Stomach smooth muscle (tissue), 2 donors: ENCODE measurements around the gene ATP2A2.
"Not testable (repeated sequence)": the region's sequence is repeated elsewhere in the genome, so short reads cannot be mapped to it uniquely, and the experiment has no call there.

Experiments
- H3K27ac ChIP-seq: one replicate; pipeline ENCODE4 v1.7.0; 2013; ENCODE audit warnings: mild to moderate bottlenecking, low read length, inconsistent platforms
- H3K27me3 ChIP-seq, 2 donors: one replicate each; pipeline ENCODE4 v1.7.0; 2013; ENCODE audit warnings: low read length in 2 of 2; ENCODE audit not compliant: insufficient read depth in 2 of 2, control insufficient read depth in 1 of 2
- H3K36me3 ChIP-seq, 2 donors: one replicate each; pipeline ENCODE4 v1.7.0; 2013; ENCODE audit warnings: low read length in 2 of 2; ENCODE audit not compliant: control insufficient read depth in 2 of 2, insufficient read depth in 2 of 2
- H3K4me1 ChIP-seq: one replicate; pipeline ENCODE4 v1.7.0; 2013; ENCODE audit warnings: low read length; ENCODE audit not compliant: control insufficient read depth, insufficient read depth
- H3K4me3 ChIP-seq, 2 donors: one replicate each; pipeline ENCODE4 v1.7.0; 2013; ENCODE audit warnings: low read length in 2 of 2
- H3K9ac ChIP-seq, 2 donors: one replicate each; pipeline ENCODE4 v1.7.0; 2013; ENCODE audit warnings: low read length in 2 of 2, mild to moderate bottlenecking in 1 of 2
- H3K9me3 ChIP-seq, 2 donors: one replicate each; pipeline ENCODE4 v1.7.0; 2013; ENCODE audit warnings: low read length in 2 of 2; ENCODE audit not compliant: control insufficient read depth in 2 of 2
- donor health status: healthy.
- donor health status: Pancreatic carcinoma.

The ATP2A2 gene

GRCh38 chr12:110247340-110248095, 33.5 kb upstream of the ATP2A2 start:
- Histone ChIP-seq H3K4me3 (peak overlapping the region; percentile 8 to 20), H3K4me1 (peaks cover 40% of the 10 kb centered on the region), H3K27ac (peak overlapping the region; percentile 62), H3K27me3 (no peaks in the 10 kb centered on the region), H3K9ac (peak overlapping the region in 1 of 2 donors; percentile 29), H3K9me3 (peaks cover 0 to 5% of the 10 kb centered on the region in 2 donors), H3K36me3 (peaks cover 4 to 7% of the 10 kb centered on the region in 2 donors)

- Histone ChIP-seq H3K27ac (peak overlapping the region; percentile 62), H3K9me3 (peaks cover 0 to 5% of the 10 kb centered on the region in 2 donors), H3K9ac (peak overlapping the region in 1 of 2 donors; percentile 29), H3K4me3 (no peak overlapping the region), H3K4me1 (peaks cover 40% of the 10 kb centered on the region), H3K27me3 (no peaks in the 10 kb centered on the region), H3K36me3 (peaks cover 4 to 5% of the 10 kb centered on the region in 2 donors)
Observed at GRCh38 chr12:110248096-110248447, 33.0 kb upstream of the ATP2A2 start.

DNA sequence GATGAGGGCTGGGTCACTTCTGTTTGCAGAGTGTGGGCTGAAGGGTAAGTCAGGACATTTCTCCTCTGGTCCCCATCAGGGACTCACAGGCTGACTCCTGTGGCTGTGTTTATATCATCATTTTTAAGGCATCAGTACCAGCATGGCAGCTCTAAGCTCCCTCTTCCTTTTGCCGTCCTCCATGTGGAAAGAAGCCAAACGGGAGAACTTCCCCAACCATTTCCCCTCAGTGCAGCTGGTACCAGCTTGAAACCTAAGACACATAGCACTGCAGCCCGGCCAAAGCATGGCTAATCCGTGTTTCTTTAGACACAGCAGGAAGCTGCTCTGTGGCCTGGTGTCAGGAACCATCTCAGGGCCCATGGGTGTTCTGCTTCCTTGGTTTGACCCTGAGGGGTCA, 31.9 kb upstream of the ATP2A2 start:
- H3K36me3 ChIP-seq: peaks cover 0 to 3% of the 10 kb centered on the region in 2 donors
- H3K27ac ChIP-seq: peak overlapping the region; percentile 53
- peaks cover 40% of the 10 kb centered on the region for H3K4me1 ChIP-seq
- H3K27me3 ChIP-seq: no peaks in the 10 kb centered on the region
- H3K4me3 ChIP-seq: no peak overlapping the region
- H3K9ac ChIP-seq: no peak overlapping the region
- peaks cover 0 to 5% of the 10 kb centered on the region in 2 donors for H3K9me3 ChIP-seq

DNA sequence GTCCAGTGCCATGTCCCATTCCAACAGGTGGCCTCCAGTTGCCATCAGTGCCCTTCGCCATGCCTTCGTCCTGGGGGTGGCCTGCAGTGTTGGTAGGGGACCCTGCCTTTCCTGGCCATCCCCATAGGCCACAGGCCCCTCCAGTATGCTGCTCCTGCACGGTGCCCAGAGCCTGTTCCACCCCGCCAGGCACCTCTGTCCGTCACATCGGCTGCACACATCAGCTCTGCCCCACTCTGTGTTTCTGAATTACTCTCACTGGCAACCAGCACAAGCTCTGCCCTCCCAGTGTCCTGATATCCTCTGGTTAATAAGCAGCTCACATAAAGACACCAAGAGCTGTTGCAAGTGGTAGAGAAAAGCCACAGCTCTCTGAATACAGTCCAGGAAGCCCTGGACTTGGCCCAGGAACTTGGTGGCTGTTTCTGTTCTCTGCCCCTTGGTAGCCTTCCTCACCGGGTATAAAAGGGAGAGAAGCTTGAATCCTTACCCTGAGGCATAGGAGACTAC, 31.3 kb upstream of the ATP2A2 start:
- Histone ChIP-seq H3K9ac (peak overlapping the region in 1 of 2 donors; percentile 21), H3K36me3 (peaks cover 0 to 3% of the 10 kb centered on the region in 2 donors), H3K4me1 (peaks cover 40% of the 10 kb centered on the region), H3K27me3 (no peaks in the 10 kb centered on the region), H3K27ac (peak overlapping the region; percentile 53), H3K4me3 (no peak overlapping the region), H3K9me3 (peaks cover 0 to 5% of the 10 kb centered on the region in 2 donors)

DNA sequence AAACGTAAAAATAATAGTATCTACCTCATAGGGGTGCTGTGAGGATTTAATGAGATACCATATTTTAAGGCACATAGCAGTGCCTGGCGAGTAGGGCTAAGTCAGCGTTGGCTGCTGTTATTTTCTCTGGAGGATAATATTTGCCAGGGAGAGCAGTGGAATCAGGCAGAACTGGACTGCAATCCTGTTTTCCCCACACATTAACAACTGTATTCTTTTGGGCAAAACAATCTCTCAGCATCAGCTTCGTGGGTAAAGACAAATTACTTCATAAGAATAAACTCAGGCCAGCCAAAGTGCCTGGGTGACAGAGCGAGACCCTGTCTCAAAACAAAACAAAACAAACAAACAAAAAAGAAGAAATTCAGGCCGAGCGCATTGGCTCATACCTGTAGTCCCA, 29.7 kb upstream of the ATP2A2 start:
- no peaks in the 10 kb centered on the region for H3K9me3 ChIP-seq
- H3K9ac ChIP-seq: no peak overlapping the region
- no peak overlapping the region for H3K27ac ChIP-seq
- H3K4me3 ChIP-seq: no peak overlapping the region
- H3K36me3 ChIP-seq: no peaks in the 10 kb centered on the region
- no peaks in the 10 kb centered on the region for H3K27me3 ChIP-seq
- H3K4me1 ChIP-seq: peaks cover 36% of the 10 kb centered on the region

- no peak overlapping the region for H3K4me3 ChIP-seq
- H3K36me3 ChIP-seq: no peaks in the 10 kb centered on the region
- H3K9ac ChIP-seq: no peak overlapping the region
- no peaks in the 10 kb centered on the region for H3K27me3 ChIP-seq
- H3K27ac ChIP-seq: no peak overlapping the region
- H3K9me3 ChIP-seq: no peaks in the 10 kb centered on the region
- H3K4me1 ChIP-seq: peaks cover 23% of the 10 kb centered on the region
Observed at GRCh38 chr12:110252716-110253115, 28.3 kb upstream of the ATP2A2 start.

DNA sequence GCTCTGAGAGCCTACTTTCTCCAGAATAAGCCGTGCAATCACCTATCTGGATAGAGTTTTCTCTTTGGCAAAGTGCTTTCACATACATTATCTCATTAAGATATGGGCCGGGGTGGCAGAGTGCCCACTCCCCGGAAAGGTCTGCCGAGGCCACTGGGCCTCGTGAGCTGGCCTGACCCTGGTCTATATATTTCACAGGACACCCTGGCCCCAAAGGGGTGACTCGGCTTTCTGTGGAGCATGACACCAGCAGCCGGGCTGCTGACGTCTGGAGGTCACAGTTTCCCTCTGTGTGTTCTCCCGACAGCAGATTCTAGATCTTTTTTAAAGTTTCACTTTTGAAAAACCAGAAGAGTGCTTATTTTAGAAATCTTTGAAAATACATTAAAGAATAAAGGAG, 27.9 kb upstream of the ATP2A2 start:
- H3K9me3 ChIP-seq: no peaks in the 10 kb centered on the region
- no peak overlapping the region for H3K4me3 ChIP-seq
- no peak overlapping the region for H3K27ac ChIP-seq
- no peaks in the 10 kb centered on the region for H3K36me3 ChIP-seq
- peaks cover 20% of the 10 kb centered on the region for H3K4me1 ChIP-seq
- no peaks in the 10 kb centered on the region for H3K27me3 ChIP-seq
- H3K9ac ChIP-seq: no peak overlapping the region

GRCh38 chr12:110254971-110255540, 26.0 kb upstream of the ATP2A2 start:
- Histone ChIP-seq H3K27me3 (no peaks in the 10 kb centered on the region), H3K9ac (no peak overlapping the region), H3K9me3 (no peaks in the 10 kb centered on the region), H3K27ac (no peak overlapping the region), H3K4me1 (peaks cover 6% of the 10 kb centered on the region), H3K36me3 (no peaks in the 10 kb centered on the region), H3K4me3 (no peak overlapping the region)

DNA sequence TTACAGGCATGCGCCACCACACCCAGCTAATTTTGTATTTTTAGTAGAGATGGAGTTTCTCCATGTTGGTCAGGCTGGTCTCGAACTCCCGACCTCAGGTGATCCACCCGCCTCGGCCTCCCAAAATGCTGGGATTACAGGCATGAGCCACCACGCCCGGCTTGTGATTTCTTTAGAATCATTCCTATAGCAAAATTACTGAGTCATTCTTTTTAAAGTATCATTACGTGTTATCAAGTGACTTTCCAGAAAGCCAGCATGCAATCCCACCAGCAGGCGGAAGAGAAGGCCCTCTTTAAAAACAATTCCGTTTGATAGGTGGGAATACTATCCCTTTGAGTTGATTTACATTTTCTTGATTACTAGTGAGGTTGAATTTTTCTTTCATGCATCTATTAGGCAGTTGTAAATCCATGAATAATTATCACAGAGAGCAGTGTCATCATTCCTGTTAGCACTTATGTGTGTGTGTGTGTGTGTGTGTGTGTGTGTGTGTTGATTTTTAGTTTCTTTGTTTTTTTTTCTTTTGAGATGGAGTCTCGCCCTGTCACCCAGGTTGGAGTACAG, 25.1 kb upstream of the ATP2A2 start:
- H3K9me3 ChIP-seq, H3K4me1 ChIP-seq, H3K9ac ChIP-seq, H3K27me3 ChIP-seq, H3K4me3 ChIP-seq, H3K27ac ChIP-seq, H3K36me3 ChIP-seq: not testable (repeated sequence)

- Histone ChIP-seq H3K9me3 (no peaks in the 10 kb centered on the region), H3K9ac (no peak overlapping the region), H3K27me3 (no peaks in the 10 kb centered on the region), H3K27ac (peak overlapping the region; percentile 11), H3K4me3 (no peak overlapping the region), H3K36me3 (no peaks in the 10 kb centered on the region), H3K4me1 (peaks cover 2% of the 10 kb centered on the region)
Observed at GRCh38 chr12:110256780-110257431, 24.1 kb upstream of the ATP2A2 start.
